Panc1 (cell line): Measurements from ENCODE around the gene HBS1L. TPM values are rescaled to one million over a fixed set of nuclear protein-coding genes. Genes with fewer than 3 reads are reported as not detected.

Experiments used
- ATAC-seq: fragments of 200-7000 bp; cut with Tn5 transposase; 2 replicates; pipeline ENCODE4 v1.9.1; 2020; ENCODE audit warnings: mild to moderate bottlenecking, moderate library complexity
- BruUV-seq: library from RNA; stranded (reverse); fragments of 400-500 nt; replicated peaks from 2 replicates; lab custom pipeline; 2021; lab: Mats Ljungman, UMichigan
- CTCF ChIA-PET: fragments of 300-600 bp; sonication (Branson Sonifier 250); formaldehyde crosslinking; loops from one replicate; lab custom pipeline; 2022; ENCODE audit warnings: antibody characterized with exemption; lab: Charles Lee
- POLR2A ChIA-PET: fragments of 300-600 bp; sonication (Branson Sonifier 250); formaldehyde crosslinking; loops from one replicate; lab custom pipeline; 2022; ENCODE audit warnings: antibody characterized with exemption; lab: Charles Lee
- DNase-seq: peaks from one replicate; pipeline ENCODE4 v3.0.0-alpha.2; 2010; ENCODE audit warnings: low read depth, low spot score
- H3K27ac ChIP-seq: 2 replicates; pipeline ENCODE4 v1.5.1; 2011; ENCODE audit warnings: mild to moderate bottlenecking, low read length, inconsistent platforms
- H3K27me3 ChIP-seq: fragments of 200-500 bp; sonication (Bioruptor generic); 2 replicates; pipeline ENCODE4 v1.6.0; 2014; ENCODE audit warnings: low read length, inconsistent platforms; ENCODE audit not compliant: control insufficient read depth, insufficient read depth
- H3K36me3 ChIP-seq: fragments of 200-500 bp; sonication (Bioruptor generic); 2 replicates; pipeline ENCODE4 v1.5.1; 2014; ENCODE audit warnings: inconsistent platforms, mild to moderate bottlenecking, low read length, moderate library complexity; ENCODE audit not compliant: control insufficient read depth, insufficient read depth
- H3K4me1 ChIP-seq: 2 replicates; pipeline ENCODE4 v1.5.1; 2011; ENCODE audit warnings: inconsistent platforms, mild to moderate bottlenecking, low read length, moderate library complexity; ENCODE audit not compliant: control insufficient read depth, insufficient read depth
- H3K4me3 ChIP-seq, 2 experiments: 2 replicates each; pipeline ENCODE4 v1.5.1; 2011 to 2012; ENCODE audit warnings: low read depth in 2 of 2, low read length in 2 of 2, mild to moderate bottlenecking in 2 of 2, inconsistent platforms in 1 of 2, moderate library complexity in 1 of 2
- H3K9me3 ChIP-seq: fragments of 200-500 bp; sonication (Bioruptor generic); 2 replicates; pipeline ENCODE4 v1.5.1; 2014; ENCODE audit warnings: low read depth, mild to moderate bottlenecking, inconsistent platforms, low read length, moderate library complexity; ENCODE audit not compliant: control insufficient read depth, insufficient read depth
- CTCF ChIP-seq: fragments of 450-650 bp; IDR thresholded peaks from 2 replicates; pipeline ENCODE4 v1.5.1; 2017; ENCODE audit warnings: mild to moderate bottlenecking
- POLR2AphosphoS5 ChIP-seq: IDR thresholded peaks from 2 replicates; pipeline ENCODE4 v1.6.1; 2012; ENCODE audit warnings: mild to moderate bottlenecking, low read depth, low read length, moderate library complexity
- SIN3A ChIP-seq: IDR thresholded peaks from 2 replicates; pipeline ENCODE4 v1.6.1; 2012; ENCODE audit warnings: low read depth, mild to moderate bottlenecking, low read length, moderate library complexity, borderline replicate concordance; ENCODE audit not compliant: insufficient read depth
- TCF7L2 ChIP-seq: IDR thresholded peaks from 2 replicates; pipeline ENCODE4 v1.6.1; 2011; ENCODE audit warnings: mild to moderate bottlenecking, low read depth, low read length, inconsistent platforms
- in situ Hi-C: cut with HindIII; loops from 2 replicates; pipeline ENCODE4 v1.10.0; 2016; ENCODE audit warnings: low sequenced_read_pairs, low pct_unique_long_range_greater_than_20kb
- intact Hi-C: fragments of 100-400 bp; cut with micrococcal nuclease; formaldehyde crosslinking; loops from one replicate; pipeline ENCODE4 v1.10.0; 2022; ENCODE audit not compliant: unreplicated experiment
- total RNA-seq: library from RNA; stranded (reverse); gene quantifications from one replicate; pipeline ENCODE4 v1.2.1, GENCODE V29; 2021; ENCODE audit not compliant: unreplicated experiment
- TF ChIP-seq, protein P1 (sequence below), 2 experiments: IDR thresholded peaks; 2 replicates each; pipeline ENCODE4 v1.6.1; 2011 to 2012; ENCODE audit warnings: low read depth in 2 of 2, control low read depth in 1 of 2, low read length in 1 of 2, mild to moderate bottlenecking in 1 of 2, moderate library complexity in 1 of 2; ENCODE audit not compliant: insufficient read depth in 1 of 2

The HBS1L gene
- total RNA-seq, 1 experiment from 2014 or later, result 79.2 TPM

- ChIA-PET POLR2A (no interaction called here), CTCF (interaction anchor here (0.6 kb wide), 1 partner anchor 91 kb away, joined by 6 read pairs; no protein-coding TSS in a partner anchor)
- Histone ChIP-seq H3K9me3 (no peaks in the 10 kb centered on the region), H3K27ac (no peak overlapping the region), H3K36me3 (no peaks in the 10 kb centered on the region), H3K4me3 (no peak overlapping the region), H3K27me3 (peaks cover 25% of the 10 kb centered on the region), H3K4me1 (no peaks in the 10 kb centered on the region)
- TF ChIP-seq CTCF, result no peak
- intact Hi-C loops (no loop called here), in situ Hi-C loops (no loop called here)
- no peak for DNase-seq
- no TSS peak for BruUV-seq
- ATAC-seq, result no peak
Measured at GRCh38 chr6:135094403-135094821, 39.8 kb upstream of the HBS1L start.

GRCh38 chr6:135093578-135093977 lies 39.0 kb upstream of the HBS1L start:
- intact Hi-C loops, result no loop called here
- Histone ChIP-seq H3K4me1 (no peaks in the 10 kb centered on the region), H3K27ac (no peak overlapping the region), H3K9me3 (no peaks in the 10 kb centered on the region), H3K4me3 (no peak overlapping the region), H3K36me3 (no peaks in the 10 kb centered on the region), H3K27me3 (peaks cover 20% of the 10 kb centered on the region)
- ATAC-seq (no peak), DNase-seq (no peak)
- no TSS peak for BruUV-seq
- ChIA-PET POLR2A (no interaction called here), CTCF (interaction anchor here (0.6 kb wide), 1 partner anchor 90 kb away, joined by 6 read pairs; no protein-coding TSS in a partner anchor)
- in situ Hi-C loops, result no loop called here
- TF ChIP-seq SIN3A (no peak), TCF7L2 (no peak), CTCF (no peak), POLR2AphosphoS5 (no peak)
- TF ChIP-seq, protein P1, sequence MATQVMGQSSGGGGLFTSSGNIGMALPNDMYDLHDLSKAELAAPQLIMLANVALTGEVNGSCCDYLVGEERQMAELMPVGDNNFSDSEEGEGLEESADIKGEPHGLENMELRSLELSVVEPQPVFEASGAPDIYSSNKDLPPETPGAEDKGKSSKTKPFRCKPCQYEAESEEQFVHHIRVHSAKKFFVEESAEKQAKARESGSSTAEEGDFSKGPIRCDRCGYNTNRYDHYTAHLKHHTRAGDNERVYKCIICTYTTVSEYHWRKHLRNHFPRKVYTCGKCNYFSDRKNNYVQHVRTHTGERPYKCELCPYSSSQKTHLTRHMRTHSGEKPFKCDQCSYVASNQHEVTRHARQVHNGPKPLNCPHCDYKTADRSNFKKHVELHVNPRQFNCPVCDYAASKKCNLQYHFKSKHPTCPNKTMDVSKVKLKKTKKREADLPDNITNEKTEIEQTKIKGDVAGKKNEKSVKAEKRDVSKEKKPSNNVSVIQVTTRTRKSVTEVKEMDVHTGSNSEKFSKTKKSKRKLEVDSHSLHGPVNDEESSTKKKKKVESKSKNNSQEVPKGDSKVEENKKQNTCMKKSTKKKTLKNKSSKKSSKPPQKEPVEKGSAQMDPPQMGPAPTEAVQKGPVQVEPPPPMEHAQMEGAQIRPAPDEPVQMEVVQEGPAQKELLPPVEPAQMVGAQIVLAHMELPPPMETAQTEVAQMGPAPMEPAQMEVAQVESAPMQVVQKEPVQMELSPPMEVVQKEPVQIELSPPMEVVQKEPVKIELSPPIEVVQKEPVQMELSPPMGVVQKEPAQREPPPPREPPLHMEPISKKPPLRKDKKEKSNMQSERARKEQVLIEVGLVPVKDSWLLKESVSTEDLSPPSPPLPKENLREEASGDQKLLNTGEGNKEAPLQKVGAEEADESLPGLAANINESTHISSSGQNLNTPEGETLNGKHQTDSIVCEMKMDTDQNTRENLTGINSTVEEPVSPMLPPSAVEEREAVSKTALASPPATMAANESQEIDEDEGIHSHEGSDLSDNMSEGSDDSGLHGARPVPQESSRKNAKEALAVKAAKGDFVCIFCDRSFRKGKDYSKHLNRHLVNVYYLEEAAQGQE (IDR thresholded peaks at IDR 0.05; ENCODE audit: insufficient read depth in 1 of 2, low read depth in 2 of 2, low read length in 1 of 2), result no peak

DNA sequence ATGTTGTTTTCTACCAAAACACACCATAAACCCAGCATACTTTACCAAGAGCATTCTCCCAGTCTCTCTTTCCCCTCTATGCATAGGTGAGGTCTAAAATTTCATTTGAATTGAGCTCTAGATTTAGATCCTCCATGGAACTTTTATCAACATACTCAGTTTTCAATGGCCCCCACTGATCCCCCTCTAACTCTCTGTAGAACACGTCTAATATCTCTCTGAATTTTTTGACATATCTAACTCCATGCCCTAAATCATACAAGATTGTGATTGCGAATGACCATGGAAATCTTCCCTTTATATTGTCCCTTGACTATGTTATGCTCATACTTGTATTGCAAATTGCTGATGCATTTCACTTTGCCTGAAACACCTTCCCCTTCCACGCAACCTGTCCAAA lies 38.1 kb upstream of the HBS1L start:
- no peak for DNase-seq
- H3K4me1 ChIP-seq, result no peaks in the 10 kb centered on the region
- no peak for ATAC-seq
- TF ChIP-seq CTCF, result no peak
- TF ChIP-seq POLR2AphosphoS5, result no peak
- TF ChIP-seq, protein P1 (IDR thresholded peaks at IDR 0.05; ENCODE audit: insufficient read depth in 1 of 2, low read depth in 2 of 2, low read length in 1 of 2), result no peak
- TF ChIP-seq TCF7L2, result no peak
- TF ChIP-seq SIN3A, result no peak
- intact Hi-C loops (no loop called here), in situ Hi-C loops (no loop called here)
- H3K27ac ChIP-seq, result no peak overlapping the region
- no TSS peak for BruUV-seq
- POLR2A ChIA-PET, result no interaction called here
- H3K4me3 ChIP-seq, result no peak overlapping the region
- no peaks in the 10 kb centered on the region for H3K9me3 ChIP-seq
- no peaks in the 10 kb centered on the region for H3K36me3 ChIP-seq
- peaks cover 19% of the 10 kb centered on the region for H3K27me3 ChIP-seq
- CTCF ChIA-PET, result no interaction called here
